ENCODE measurements around the gene CAPN2.

The CAPN2 gene

GRCh38 chr1:223772771-223773160, 60.4 kb downstream of the CAPN2 start:
- no peak overlapping the region for H2AFZ ChIP-seq (ENCODE audit: low read depth, low read length, severe bottlenecking)

GRCh38 chr1:223774134-223774814, 61.9 kb downstream of the CAPN2 start:
- no peak overlapping the region for H3K27ac ChIP-seq (ENCODE audit: low read depth, low read length)
- no peak overlapping the region for H3K4me2 ChIP-seq (ENCODE audit: low read depth, low read length, poor library complexity, severe bottlenecking)
- no peak overlapping the region for H3K9ac ChIP-seq (ENCODE audit: low read length)
- H3K79me2 ChIP-seq (ENCODE audit: insufficient read depth, low read length) = no peaks in the 10 kb centered on the region
- no peak overlapping the region for H3K4me3 ChIP-seq (ENCODE audit: insufficient read depth, low read length, poor library complexity, severe bottlenecking)
- no peaks in the 10 kb centered on the region for H3K9me3 ChIP-seq (ENCODE audit: insufficient read depth, low read length)
- H3F3A ChIP-seq (ENCODE audit: insufficient read depth) = no peaks in the 10 kb centered on the region
- H2AFZ ChIP-seq (ENCODE audit: low read depth, low read length, severe bottlenecking) = no peak overlapping the region
- H4K20me1 ChIP-seq (ENCODE audit: low read depth, low read length) = no peaks in the 10 kb centered on the region
- TF ChIP-seq CTCF (IDR thresholded peaks at IDR 0.05; ENCODE audit: insufficient read depth, low read length, poor library complexity, severe bottlenecking) (no peak), EZH2phosphoT487 (conservative IDR thresholded peaks at IDR 0.05; ENCODE audit: low read length) (no peak)
- no peaks in the 10 kb centered on the region for H3K36me3 ChIP-seq (ENCODE audit: low read length)
- no peaks in the 10 kb centered on the region for H3K9me2 ChIP-seq (replicated peaks; ENCODE audit: insufficient read depth, low read length)
- H3K27me3 ChIP-seq (ENCODE audit: low read length) = no peaks in the 10 kb centered on the region

More at GRCh38 chr1:223772771-223773160, 60.4 kb downstream of the CAPN2 start:
- no peaks in the 10 kb centered on the region for H3K9me2 ChIP-seq (replicated peaks; ENCODE audit: insufficient read depth, low read length)
- H3F3A ChIP-seq (ENCODE audit: insufficient read depth) = no peaks in the 10 kb centered on the region
- H3K9ac ChIP-seq (ENCODE audit: low read length) = no peak overlapping the region
- H3K4me2 ChIP-seq (ENCODE audit: low read depth, low read length, poor library complexity, severe bottlenecking) = no peak overlapping the region
- no peaks in the 10 kb centered on the region for H3K9me3 ChIP-seq (ENCODE audit: insufficient read depth, low read length)
- no peak overlapping the region for H3K27ac ChIP-seq (ENCODE audit: low read depth, low read length)
- no peak overlapping the region for H3K4me3 ChIP-seq (ENCODE audit: insufficient read depth, low read length, poor library complexity, severe bottlenecking)
- H3K27me3 ChIP-seq (ENCODE audit: low read length) = no peaks in the 10 kb centered on the region
- no peaks in the 10 kb centered on the region for H4K20me1 ChIP-seq (ENCODE audit: low read depth, low read length)
- no peaks in the 10 kb centered on the region for H3K36me3 ChIP-seq (ENCODE audit: low read length)
- H3K79me2 ChIP-seq (ENCODE audit: insufficient read depth, low read length) = no peaks in the 10 kb centered on the region
- no peak for TF ChIP-seq EZH2phosphoT487 (conservative IDR thresholded peaks at IDR 0.05; ENCODE audit: low read length)
- TF ChIP-seq CTCF (IDR thresholded peaks at IDR 0.05; ENCODE audit: insufficient read depth, low read length, poor library complexity, severe bottlenecking) = no peak

- H2AFZ ChIP-seq (ENCODE audit: low read depth, low read length, severe bottlenecking) = no peak overlapping the region
- H3K9ac ChIP-seq (ENCODE audit: low read length) = no peak overlapping the region
- no peaks in the 10 kb centered on the region for H3F3A ChIP-seq (ENCODE audit: insufficient read depth)
- no peak overlapping the region for H3K27ac ChIP-seq (ENCODE audit: low read depth, low read length)
- no peaks in the 10 kb centered on the region for H3K9me3 ChIP-seq (ENCODE audit: insufficient read depth, low read length)
- no peak for TF ChIP-seq EZH2phosphoT487 (conservative IDR thresholded peaks at IDR 0.05; ENCODE audit: low read length)
- no peak for TF ChIP-seq CTCF (IDR thresholded peaks at IDR 0.05; ENCODE audit: insufficient read depth, low read length, poor library complexity, severe bottlenecking)
- no peaks in the 10 kb centered on the region for H3K79me2 ChIP-seq (ENCODE audit: insufficient read depth, low read length)
- H3K36me3 ChIP-seq (ENCODE audit: low read length) = no peaks in the 10 kb centered on the region
- no peaks in the 10 kb centered on the region for H3K27me3 ChIP-seq (ENCODE audit: low read length)
- no peak overlapping the region for H3K4me2 ChIP-seq (ENCODE audit: low read depth, low read length, poor library complexity, severe bottlenecking)
- H4K20me1 ChIP-seq (ENCODE audit: low read depth, low read length) = no peaks in the 10 kb centered on the region
- H3K9me2 ChIP-seq (replicated peaks; ENCODE audit: insufficient read depth, low read length) = no peaks in the 10 kb centered on the region
- no peak overlapping the region for H3K4me3 ChIP-seq (ENCODE audit: insufficient read depth, low read length, poor library complexity, severe bottlenecking)
Observed at GRCh38 chr1:223775054-223775453, 62.7 kb downstream of the CAPN2 start.

All from SU-DHL-6 (cell line).